OCI-LY1 (cell line): ENCODE measurements around the gene MAD1L1.
"Not testable (repeated sequence)": the region's sequence is repeated elsewhere in the genome, so short reads cannot be mapped to it uniquely, and the experiment has no call there.

Experiments
- H2AFZ ChIP-seq: fragments of 200-600 bp; sonication (generic), shearing (Covaris generic); 2 replicates; pipeline ENCODE4 v1.6.0; 2014; ENCODE audit warnings: antibody characterized with exemption, mild to moderate bottlenecking, low read length
- H3F3A ChIP-seq: fragments of 200-600 bp; sonication (generic), shearing (Covaris generic); 2 replicates; pipeline ENCODE4 v1.6.0; 2014; ENCODE audit warnings: mild to moderate bottlenecking, antibody characterized with exemption, low read length, moderate library complexity; ENCODE audit not compliant: insufficient read depth
- H3K27ac ChIP-seq: fragments of 200-600 bp; sonication (generic); 2 replicates; pipeline ENCODE4 v1.5.1; 2014; ENCODE audit warnings: low read length, mixed run types, mild to moderate bottlenecking, low read depth; ENCODE audit not compliant: poor library complexity, severe bottlenecking
- H3K27me3 ChIP-seq: fragments of 200-600 bp; sonication (generic); 2 replicates; pipeline ENCODE4 v1.6.0; 2014; ENCODE audit warnings: antibody characterized with exemption, mild to moderate bottlenecking, low read length, moderate library complexity; ENCODE audit not compliant: insufficient read depth
- H3K36me3 ChIP-seq: fragments of 200-600 bp; sonication (generic); 2 replicates; pipeline ENCODE4 v1.6.1; 2014; ENCODE audit warnings: mild to moderate bottlenecking, antibody characterized with exemption, low read length, moderate library complexity, mixed read lengths; ENCODE audit not compliant: insufficient read depth
- H3K4me1 ChIP-seq: fragments of 200-600 bp; sonication (generic); 2 replicates; pipeline ENCODE4 v1.5.1; 2014; ENCODE audit warnings: mild to moderate bottlenecking, low read length, moderate library complexity; ENCODE audit not compliant: insufficient read depth, severe bottlenecking
- H3K4me2 ChIP-seq: fragments of 200-600 bp; sonication (generic), shearing (Covaris generic); 2 replicates; pipeline ENCODE4 v1.6.1; 2014; ENCODE audit warnings: low read length
- H3K4me3 ChIP-seq: fragments of 200-600 bp; sonication (generic); 2 replicates; pipeline ENCODE4 v1.5.1; 2014; ENCODE audit warnings: low read length, low read depth, mild to moderate bottlenecking, mixed read lengths; ENCODE audit not compliant: poor library complexity, severe bottlenecking
- H3K79me2 ChIP-seq: fragments of 200-600 bp; shearing (Covaris generic); 2 replicates; pipeline ENCODE4 v1.6.1; 2016; ENCODE audit warnings: mixed run types, low read length, mixed read lengths; ENCODE audit not compliant: insufficient read depth
- H3K9ac ChIP-seq: fragments of 200-600 bp; sonication (generic), shearing (Covaris generic); 2 replicates; pipeline ENCODE4 v1.6.1; 2014; ENCODE audit warnings: mild to moderate bottlenecking, low read length, mixed read lengths
- H3K9me2 ChIP-seq: fragments of 200-600 bp; sonication (generic), shearing (Covaris generic); 2 replicates; pipeline ENCODE4 v1.6.1; 2014; ENCODE audit warnings: low read depth, mild to moderate bottlenecking, low read length, mixed read lengths
- H3K9me3 ChIP-seq: fragments of 200-600 bp; shearing (Covaris generic); 2 replicates; pipeline ENCODE4 v1.6.1; 2014; ENCODE audit warnings: low read length, mixed read lengths
- H4K20me1 ChIP-seq: fragments of 200-600 bp; sonication (generic), shearing (Covaris generic); 2 replicates; pipeline ENCODE4 v1.6.0; 2016; ENCODE audit warnings: mild to moderate bottlenecking, low read length; ENCODE audit not compliant: insufficient read depth
- CTCF ChIP-seq: fragments of 200-600 bp; sonication (generic), shearing (Covaris generic); IDR thresholded peaks from 2 replicates; pipeline ENCODE4 v1.5.1; 2017; ENCODE audit warnings: mild to moderate bottlenecking, antibody characterized with exemption, low read length, moderate library complexity, mixed read lengths
- EZH2 ChIP-seq: fragments of 200-600 bp; sonication (generic), shearing (Covaris generic); IDR thresholded peaks from 2 replicates; pipeline ENCODE4 v1.8.0; 2017; ENCODE audit warnings: borderline replicate concordance, mixed run types, mild to moderate bottlenecking, antibody characterized with exemption, low read length, moderate library complexity, mixed read lengths

Gene MAD1L1

GRCh38 chr7:1971946-1972654 is 260.6 kb downstream of the MAD1L1 start:
- H3K9me3 ChIP-seq = no peaks in the 10 kb centered on the region
- H3K27me3 ChIP-seq = no peaks in the 10 kb centered on the region
- no peaks in the 10 kb centered on the region for H4K20me1 ChIP-seq
- H3K9ac ChIP-seq = no peak overlapping the region
- no peaks in the 10 kb centered on the region for H3F3A ChIP-seq
- H3K79me2 ChIP-seq = no peaks in the 10 kb centered on the region
- H3K4me1 ChIP-seq = peaks cover 28% of the 10 kb centered on the region
- peaks cover 45% of the 10 kb centered on the region for H3K36me3 ChIP-seq
- H2AFZ ChIP-seq = no peak overlapping the region
- no peak overlapping the region for H3K27ac ChIP-seq
- no peak for TF ChIP-seq CTCF
- H3K4me2 ChIP-seq = no peak overlapping the region
- no peaks in the 10 kb centered on the region for H3K9me2 ChIP-seq
- no peak overlapping the region for H3K4me3 ChIP-seq

- no peak overlapping the region for H3K9ac ChIP-seq
- no peaks in the 10 kb centered on the region for H3K79me2 ChIP-seq
- H2AFZ ChIP-seq = no peak overlapping the region
- no peaks in the 10 kb centered on the region for H4K20me1 ChIP-seq
- H3K27ac ChIP-seq = peak overlapping the region; percentile 83
- no peaks in the 10 kb centered on the region for H3K27me3 ChIP-seq
- H3K9me2 ChIP-seq = no peaks in the 10 kb centered on the region
- H3F3A ChIP-seq = no peaks in the 10 kb centered on the region
- H3K4me2 ChIP-seq = no peak overlapping the region
- no peak overlapping the region for H3K4me3 ChIP-seq
- peaks cover 30% of the 10 kb centered on the region for H3K4me1 ChIP-seq
- H3K9me3 ChIP-seq = no peaks in the 10 kb centered on the region
- peaks cover 34% of the 10 kb centered on the region for H3K36me3 ChIP-seq
- no peak for TF ChIP-seq EZH2
- no peak for TF ChIP-seq CTCF
Measured at GRCh38 chr7:1970895-1971294, 261.9 kb downstream of the MAD1L1 start.

- not testable (repeated sequence) for H3K4me2 ChIP-seq, H3K9me2 ChIP-seq, H3F3A ChIP-seq, H3K4me3 ChIP-seq, H3K9ac ChIP-seq, H4K20me1 ChIP-seq, H3K79me2 ChIP-seq, H3K27me3 ChIP-seq, H3K9me3 ChIP-seq, H2AFZ ChIP-seq
- Histone ChIP-seq H3K4me1 (peaks cover 30% of the 10 kb centered on the region), H3K36me3 (peaks cover 28% of the 10 kb centered on the region), H3K27ac (peak overlapping the region; percentile 83)
Measured at GRCh38 chr7:1970285-1970660, 262.5 kb downstream of the MAD1L1 start.
